ENCODE data around the gene TARS1.

Gene TARS1

DNA sequence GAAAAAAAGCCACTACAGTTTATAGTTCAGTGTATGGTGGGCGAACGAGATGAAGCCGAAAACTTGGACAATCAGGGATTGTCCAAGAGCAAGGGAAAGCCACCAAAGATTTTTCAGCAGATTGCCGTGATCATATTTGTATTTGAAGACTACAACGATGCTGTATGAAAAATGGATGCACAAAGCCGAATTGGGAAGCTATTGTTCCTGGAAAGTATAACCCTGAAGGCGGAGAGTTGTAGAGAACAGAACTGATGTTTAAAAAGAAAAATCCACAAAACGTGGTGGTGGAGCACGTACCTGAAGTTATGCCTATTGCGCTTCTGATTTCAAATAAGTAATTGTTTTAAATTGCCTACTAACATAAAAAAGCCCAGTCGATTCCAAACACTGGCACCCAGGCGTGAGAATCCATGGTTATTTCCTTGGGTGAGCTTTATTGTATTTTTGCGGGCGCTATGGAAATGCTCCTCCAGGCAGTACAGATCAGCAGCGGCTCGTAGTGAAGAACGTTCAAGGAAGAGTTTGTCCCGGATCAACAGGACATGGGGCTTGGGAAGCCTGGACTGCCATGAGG is 772 bp upstream of the TARS1 start:
- TF ChIP-seq, protein P1, sequence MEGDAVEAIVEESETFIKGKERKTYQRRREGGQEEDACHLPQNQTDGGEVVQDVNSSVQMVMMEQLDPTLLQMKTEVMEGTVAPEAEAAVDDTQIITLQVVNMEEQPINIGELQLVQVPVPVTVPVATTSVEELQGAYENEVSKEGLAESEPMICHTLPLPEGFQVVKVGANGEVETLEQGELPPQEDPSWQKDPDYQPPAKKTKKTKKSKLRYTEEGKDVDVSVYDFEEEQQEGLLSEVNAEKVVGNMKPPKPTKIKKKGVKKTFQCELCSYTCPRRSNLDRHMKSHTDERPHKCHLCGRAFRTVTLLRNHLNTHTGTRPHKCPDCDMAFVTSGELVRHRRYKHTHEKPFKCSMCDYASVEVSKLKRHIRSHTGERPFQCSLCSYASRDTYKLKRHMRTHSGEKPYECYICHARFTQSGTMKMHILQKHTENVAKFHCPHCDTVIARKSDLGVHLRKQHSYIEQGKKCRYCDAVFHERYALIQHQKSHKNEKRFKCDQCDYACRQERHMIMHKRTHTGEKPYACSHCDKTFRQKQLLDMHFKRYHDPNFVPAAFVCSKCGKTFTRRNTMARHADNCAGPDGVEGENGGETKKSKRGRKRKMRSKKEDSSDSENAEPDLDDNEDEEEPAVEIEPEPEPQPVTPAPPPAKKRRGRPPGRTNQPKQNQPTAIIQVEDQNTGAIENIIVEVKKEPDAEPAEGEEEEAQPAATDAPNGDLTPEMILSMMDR (IDR thresholded peaks at IDR 0.05): no peak
- no peak for TF ChIP-seq ZFX (IDR thresholded peaks at IDR 0.05; ENCODE audit: borderline replicate concordance)
- peak overlapping the region; percentile 93 for H3K27ac ChIP-seq

- H3K27ac ChIP-seq: peak overlapping the region; percentile 93
- no peak for TF ChIP-seq ZFX (IDR thresholded peaks at IDR 0.05; ENCODE audit: borderline replicate concordance)
- TF ChIP-seq, protein P1 (IDR thresholded peaks at IDR 0.05): no peak
Observed at GRCh38 chr5:33441241-33442177, 744 bp downstream of the TARS1 start.

DNA sequence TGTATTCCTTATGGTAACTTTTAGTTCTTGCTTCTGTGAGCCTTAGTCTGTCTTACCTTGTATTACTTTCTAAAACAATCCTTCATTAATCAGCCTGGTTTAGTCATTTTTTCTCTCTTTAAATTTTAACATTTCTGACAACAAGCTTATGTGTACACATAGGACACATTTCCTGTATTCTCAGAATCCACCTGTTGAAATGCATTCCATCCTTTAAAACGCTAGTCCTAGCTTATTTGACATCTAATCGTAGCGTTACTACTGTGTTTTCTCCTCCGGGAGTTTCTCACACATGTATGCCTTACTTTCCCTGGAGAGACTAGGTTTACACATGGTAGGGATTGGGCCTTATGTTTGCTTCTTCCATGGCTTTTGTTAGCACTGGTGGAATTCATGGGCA is 3.8 kb downstream of the TARS1 start:
- TF ChIP-seq, protein P1 (IDR thresholded peaks at IDR 0.05): no peak

DNA sequence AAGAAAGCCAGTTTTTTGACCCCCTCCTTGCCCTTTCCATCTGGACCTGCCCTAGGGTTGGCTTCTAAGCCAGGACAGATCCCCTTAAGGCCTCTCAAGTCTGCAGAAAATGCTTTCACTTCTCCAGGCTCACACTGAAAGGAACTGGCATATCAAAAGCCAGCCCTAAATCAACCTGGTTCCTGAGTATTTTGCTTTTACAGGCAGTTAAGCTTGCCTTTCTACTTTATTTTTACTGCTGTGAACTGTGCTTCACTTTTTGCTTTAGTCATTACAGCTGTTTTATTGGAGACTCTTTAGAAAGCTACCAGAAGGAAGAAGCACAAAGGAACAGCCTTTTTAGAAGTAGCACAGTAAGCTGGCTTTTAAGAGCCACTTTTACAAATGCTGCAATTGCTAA is 5.0 kb downstream of the TARS1 start:
- no peak overlapping the region for H3K27ac ChIP-seq
- TF ChIP-seq, protein P1 (IDR thresholded peaks at IDR 0.05): no peak
- no peak for TF ChIP-seq ZFX (IDR thresholded peaks at IDR 0.05; ENCODE audit: borderline replicate concordance)

More for the DNA sequence above, 3.8 kb downstream of the TARS1 start:
- H3K27ac ChIP-seq: no peak overlapping the region

DNA sequence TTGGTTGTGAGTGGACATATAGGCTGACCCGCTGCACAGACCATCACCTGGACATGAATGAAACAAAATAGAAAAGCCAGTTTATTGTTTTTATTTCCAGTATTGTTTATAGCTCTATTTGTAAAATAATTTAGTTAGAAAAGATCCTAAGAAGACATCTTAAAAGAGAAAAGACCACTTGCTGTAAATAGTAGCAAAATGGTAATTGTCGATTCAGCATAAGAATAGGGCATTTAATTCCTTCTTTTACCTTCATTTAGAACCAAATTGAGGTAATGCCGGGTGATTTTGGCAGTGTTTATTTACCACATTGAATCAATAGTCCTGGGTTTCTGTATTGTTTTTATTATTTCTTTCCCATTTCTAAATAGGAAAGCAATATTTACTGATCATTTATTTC is 7.4 kb downstream of the TARS1 start:
- no peak for TF ChIP-seq ZFX (IDR thresholded peaks at IDR 0.05; ENCODE audit: borderline replicate concordance)
- TF ChIP-seq, protein P1 (IDR thresholded peaks at IDR 0.05): no peak
- no peak overlapping the region for H3K27ac ChIP-seq

DNA sequence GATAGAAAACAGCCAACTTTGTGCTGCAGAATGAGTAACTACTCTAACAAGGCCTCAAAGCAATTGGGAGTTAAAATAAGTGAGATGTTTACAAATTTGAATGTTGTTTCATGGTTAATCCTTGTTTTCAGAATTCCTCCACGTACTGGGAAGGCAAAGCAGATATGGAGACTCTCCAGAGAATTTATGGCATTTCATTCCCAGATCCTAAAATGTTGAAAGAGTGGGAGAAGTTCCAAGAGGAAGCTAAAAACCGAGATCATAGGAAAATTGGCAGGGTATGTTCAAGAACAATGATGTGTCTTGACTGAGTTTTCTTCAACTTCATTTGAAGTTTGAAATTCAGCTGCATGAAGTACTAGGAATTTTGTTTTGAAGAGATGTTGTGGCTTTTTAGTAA is 16.4 kb downstream of the TARS1 start:
- no peak overlapping the region for H3K27ac ChIP-seq
- no peak for TF ChIP-seq ZFX (IDR thresholded peaks at IDR 0.05; ENCODE audit: borderline replicate concordance)
- TF ChIP-seq, protein P1 (IDR thresholded peaks at IDR 0.05): no peak

DNA sequence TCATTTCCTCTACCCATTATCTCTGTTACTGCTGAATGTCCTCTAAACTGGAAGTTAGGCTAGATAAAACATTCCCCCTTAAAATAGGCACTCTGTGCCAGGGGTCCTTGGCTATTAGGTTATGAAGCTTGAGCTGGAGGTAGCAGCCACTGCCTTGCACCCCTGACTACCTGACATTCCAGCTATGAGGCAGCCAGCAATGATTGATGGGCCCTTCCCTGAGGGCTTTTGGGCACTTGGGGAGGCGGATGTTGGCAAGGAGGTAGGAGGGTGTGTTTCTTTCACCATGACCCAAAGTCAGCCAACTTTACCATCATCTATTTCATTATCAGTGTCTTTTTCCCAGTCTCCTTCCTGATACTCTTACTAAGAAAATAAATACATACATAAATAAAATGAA is 17.1 kb downstream of the TARS1 start:
- TF ChIP-seq, protein P1 (IDR thresholded peaks at IDR 0.05): no peak
- no peak for TF ChIP-seq ZFX (IDR thresholded peaks at IDR 0.05; ENCODE audit: borderline replicate concordance)
- H3K27ac ChIP-seq: no peak overlapping the region

All from 22Rv1 (cell line).